Measurements from ENCODE around the gene SAP130.

DNA sequence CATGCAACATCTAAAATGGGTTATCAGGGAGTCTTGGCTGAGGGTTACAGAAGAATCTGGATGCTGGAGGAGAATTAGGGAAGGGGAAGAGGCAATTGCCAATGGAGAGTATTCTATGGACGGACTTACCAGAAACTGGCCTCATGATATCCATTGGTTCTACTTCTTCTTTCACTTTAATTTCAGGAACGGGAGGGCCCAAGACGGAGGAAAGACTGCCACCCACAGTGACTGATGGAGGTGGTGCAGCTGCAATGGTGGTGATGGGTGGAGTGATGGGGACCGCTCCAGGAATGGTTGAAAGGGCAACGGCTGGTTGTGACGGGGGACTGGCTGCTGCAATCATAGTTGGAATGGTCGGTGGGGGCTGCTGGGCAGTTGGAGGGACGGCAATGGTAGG is 73.0 kb downstream of the SAP130 start:
- TF ChIP-seq CTCF (conservative IDR thresholded peaks at IDR 0.05 in 1 of 2, IDR thresholded peaks at IDR 0.05 in 1 of 2; ENCODE audit: extremely low read depth in 1 of 2, insufficient read depth in 1 of 2, low read depth in 1 of 2, low read length in 2 of 2) (no peak), EZH2 (IDR thresholded peaks at IDR 0.05; ENCODE audit: borderline replicate concordance, low read length) (no peak)
